SH-SY5Y (cell line): ENCODE measurements around the gene BRD4.

ENCODE experiments used
- GATA2 ChIP-seq: IDR thresholded peaks from 2 replicates; pipeline ENCODE4 v1.6.1; 2011; ENCODE audit warnings: mild to moderate bottlenecking, low read depth, low read length
- GATA3 ChIP-seq: IDR thresholded peaks from 2 replicates; pipeline ENCODE4 v1.6.1; 2011; ENCODE audit warnings: low read depth, mild to moderate bottlenecking, low read length, moderate library complexity

GRCh38 chr19:15237759-15238638 lies 94.3 kb downstream of the BRD4 start:
- no peak for TF ChIP-seq GATA2
- no peak for TF ChIP-seq GATA3
